Measurements from ENCODE around the gene WHRN.

Gene WHRN

DNA sequence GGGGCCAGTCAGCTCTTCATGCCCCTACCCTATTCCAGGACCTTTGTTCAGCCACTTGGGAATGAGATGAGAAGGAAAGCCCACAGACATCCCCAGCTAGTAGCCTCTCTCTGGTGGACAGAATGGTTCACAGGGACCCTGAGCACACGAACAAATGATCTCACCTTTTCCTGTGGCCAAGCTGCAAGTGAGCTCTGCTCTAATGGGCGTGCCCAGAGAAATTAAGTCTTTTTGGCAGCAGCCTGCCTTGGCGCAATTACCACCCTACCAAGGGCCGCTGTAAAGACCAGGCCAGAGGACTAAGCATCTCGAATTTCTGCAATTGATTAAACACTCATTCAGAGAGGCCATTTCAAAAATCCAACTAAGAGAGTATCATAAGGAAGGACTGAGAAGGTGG lies 56.0 kb downstream of the WHRN start:
- DNase-seq (ENCODE audit: low spot score) = peak; percentile 22

- DNase-seq (ENCODE audit: low spot score) = peak; percentile 47
These were observed 56.6 kb downstream of the WHRN start for GRCh38 chr9:114448706-114449105.

DNA sequence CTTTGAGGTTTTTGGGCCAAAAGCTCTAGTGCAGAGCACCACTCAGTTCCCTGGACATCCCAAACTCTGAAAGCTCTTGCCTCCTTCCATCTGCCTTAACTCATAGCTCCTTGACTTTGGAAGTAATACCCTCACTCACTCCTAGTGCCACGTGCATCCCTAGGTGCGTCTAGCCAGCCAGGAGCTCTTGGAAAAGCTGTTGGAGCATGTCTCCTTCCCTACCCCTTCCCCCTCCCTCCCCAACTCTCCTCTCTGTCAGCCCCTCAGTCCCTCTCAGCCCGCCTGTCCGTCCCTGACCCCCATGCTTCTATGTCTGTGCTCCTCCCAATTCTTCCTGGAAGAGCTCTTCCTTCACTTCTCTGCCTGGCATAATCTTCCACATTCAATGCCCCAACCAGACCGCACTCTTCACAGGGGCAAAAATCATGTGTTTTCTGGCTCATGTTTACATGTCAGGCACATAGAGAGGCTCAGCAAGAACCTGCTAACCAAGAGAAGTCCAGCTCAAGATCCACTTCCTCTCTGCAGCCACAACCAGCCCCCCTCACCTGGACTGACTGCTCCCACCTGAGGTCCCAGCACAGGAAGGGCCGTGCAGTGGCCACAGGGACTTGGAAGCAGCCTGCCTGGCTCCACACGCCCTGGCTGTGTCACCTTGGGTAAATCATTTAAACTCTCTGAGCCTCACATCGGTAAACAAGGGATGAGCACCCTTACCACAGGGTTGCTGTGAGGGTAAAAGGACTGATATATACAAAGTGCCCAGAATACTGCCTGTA lies 58.4 kb downstream of the WHRN start:
- DNase-seq (ENCODE audit: low spot score) = peak; percentile 20

DNA sequence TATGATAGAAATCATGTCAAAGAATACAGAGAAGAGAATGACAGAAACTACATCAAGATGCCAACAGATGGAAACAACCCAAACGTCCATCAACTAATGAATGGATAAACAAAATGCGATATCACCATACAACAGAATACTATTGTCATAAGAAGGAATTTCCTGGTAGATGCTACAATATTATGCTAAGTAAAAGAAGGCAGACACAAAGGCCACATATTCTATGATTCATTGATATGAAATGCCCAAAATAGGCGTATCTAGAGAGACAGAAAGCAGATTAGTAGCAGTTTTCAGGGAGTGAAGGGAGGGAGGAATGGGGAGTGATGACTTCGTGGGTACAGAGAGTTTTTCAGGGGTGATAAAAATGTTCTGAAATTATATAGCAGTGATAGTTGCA lies 59.2 kb downstream of the WHRN start:
- no peak for DNase-seq (ENCODE audit: low spot score)

- peak; percentile 26 for DNase-seq (ENCODE audit: low spot score)
These were observed 59.7 kb downstream of the WHRN start for GRCh38 chr9:114445616-114446015.

DNA sequence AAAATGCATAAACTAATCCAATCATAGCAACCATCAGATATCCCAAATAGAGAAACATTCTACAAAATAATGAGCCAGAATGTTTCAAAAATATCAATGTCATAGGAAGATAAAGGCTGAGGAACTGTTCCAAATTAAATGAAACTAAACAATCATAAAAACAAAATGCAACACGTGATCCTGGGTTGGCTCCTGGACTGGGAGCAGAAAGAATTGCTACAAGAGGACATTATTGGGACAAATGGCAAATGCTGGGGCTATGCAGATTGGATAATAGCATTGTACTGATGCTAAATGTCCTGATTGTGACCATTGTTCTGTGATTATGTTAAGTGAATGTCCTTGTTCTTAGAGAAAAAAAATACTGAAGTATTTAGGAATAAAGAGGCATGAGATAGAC lies 63.3 kb downstream of the WHRN start:
- no peak for DNase-seq (ENCODE audit: low spot score)

DNA sequence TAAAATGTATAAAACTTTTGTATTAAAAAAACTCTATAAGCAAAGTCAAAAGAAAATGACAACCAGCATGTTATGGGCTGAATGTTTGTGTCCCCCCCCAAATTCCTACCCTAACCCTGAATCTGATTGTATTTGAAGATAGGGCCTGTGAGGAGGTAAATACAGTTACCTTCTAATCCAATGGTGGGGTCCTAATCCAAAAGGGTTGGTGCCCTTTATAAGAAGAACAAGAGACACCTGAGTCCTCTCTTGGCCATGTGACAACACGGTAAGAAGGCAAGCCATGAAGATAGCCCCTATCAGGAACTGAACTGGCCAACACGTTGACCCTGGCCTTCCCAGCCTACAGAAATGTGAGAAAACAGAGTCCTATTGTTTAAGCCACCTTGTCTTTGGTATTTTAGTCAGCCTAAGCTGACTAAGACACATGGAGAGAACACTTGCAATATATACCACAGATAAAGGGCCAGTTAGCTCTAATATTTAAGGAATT lies 67.8 kb downstream of the WHRN start:
- DNase-seq (ENCODE audit: low spot score) = no peak

DNA sequence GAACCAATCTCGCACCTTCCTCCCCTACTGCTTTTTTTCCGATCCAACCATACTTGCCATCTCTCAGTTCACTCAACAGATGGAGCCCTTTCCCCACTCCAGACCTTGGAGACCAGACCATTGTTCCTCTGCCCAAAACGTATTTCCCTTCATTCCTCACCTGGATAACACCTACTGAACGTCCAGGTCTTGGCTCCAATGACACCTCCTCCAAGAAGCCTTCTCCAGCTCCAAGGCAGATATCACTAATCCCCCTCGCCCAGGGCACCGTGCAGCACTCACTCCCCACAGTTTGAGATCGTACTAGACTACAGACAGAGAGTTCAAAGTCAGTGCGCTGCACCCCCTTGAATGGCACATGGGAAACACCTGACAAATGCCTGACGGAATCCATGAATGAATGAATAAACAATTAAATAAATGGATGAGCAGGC lies 70.4 kb downstream of the WHRN start:
- no peak for DNase-seq (ENCODE audit: low spot score)

DNA sequence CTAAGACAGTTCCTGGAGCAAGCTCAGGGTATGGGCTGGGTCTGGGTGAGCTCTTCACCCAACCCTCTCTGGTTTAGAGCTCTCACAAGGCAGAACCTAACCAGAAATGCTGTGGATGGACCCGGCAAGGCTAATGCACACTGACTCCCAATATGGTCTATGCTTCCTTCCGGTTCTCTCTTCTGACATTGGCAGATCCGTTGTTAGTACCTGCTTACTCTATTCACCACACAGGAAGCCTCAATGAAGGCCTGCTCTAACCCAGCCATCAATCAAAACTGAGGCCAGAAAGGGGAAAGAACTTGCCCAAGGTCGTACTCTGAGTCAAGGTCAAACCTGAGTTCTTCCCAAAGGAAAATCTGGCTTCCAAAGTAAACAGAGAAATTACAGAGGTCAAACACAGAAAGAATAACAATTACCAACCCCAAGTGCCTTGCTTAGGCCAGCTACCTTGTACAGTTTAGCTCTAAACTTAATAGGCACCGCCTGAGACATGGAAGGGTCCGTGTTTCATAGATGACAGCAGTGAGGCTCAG lies 71.5 kb downstream of the WHRN start:
- no peak for DNase-seq (ENCODE audit: low spot score)

GRCh38 chr9:114433086-114433485 lies 72.2 kb downstream of the WHRN start:
- no peak for DNase-seq (ENCODE audit: low spot score)

DNA sequence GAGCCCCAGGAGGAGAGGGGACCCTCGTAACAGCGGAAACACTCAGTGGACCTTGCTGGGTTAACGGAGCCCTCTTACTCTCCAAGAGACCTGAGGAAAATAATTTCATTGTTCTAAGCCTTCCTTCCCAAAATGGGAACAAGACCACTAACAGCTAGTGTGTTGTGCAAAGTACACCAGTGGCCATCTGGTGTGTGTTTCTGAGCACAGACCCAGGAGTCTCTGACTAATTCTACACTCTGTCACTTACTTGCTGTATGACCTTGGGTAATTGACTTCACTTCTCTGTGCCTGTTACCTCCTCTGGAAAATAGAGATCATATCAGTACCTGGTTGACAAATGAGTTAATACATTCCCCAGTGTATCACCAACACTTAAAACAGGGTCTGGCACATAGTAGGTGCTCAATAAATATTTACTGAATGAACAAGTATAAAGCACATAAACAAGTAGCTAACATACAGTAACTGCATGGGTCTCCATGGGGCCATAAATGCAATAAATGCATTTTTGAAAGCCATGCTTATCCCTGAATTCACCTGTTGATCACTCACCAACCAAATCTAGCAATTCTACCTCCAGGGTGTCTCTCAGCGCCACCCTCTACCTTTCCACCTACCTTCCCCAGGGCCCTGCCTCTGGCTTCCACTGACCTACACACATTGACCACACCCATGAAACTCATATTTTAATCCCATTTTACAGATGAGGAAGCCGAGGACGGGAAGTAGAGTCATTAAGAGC lies 72.8 kb downstream of the WHRN start:
- peak; percentile 11 for DNase-seq (ENCODE audit: low spot score)

GRCh38 chr9:114431770-114432169 lies 73.5 kb downstream of the WHRN start:
- peak; percentile 9 for DNase-seq (ENCODE audit: low spot score)

GRCh38 chr9:114431003-114431402 lies 74.3 kb downstream of the WHRN start:
- DNase-seq (ENCODE audit: low spot score) = peak; percentile 20

GRCh38 chr9:114430457-114430856 lies 74.8 kb downstream of the WHRN start:
- DNase-seq (ENCODE audit: low spot score) = peak; percentile 14

DNA sequence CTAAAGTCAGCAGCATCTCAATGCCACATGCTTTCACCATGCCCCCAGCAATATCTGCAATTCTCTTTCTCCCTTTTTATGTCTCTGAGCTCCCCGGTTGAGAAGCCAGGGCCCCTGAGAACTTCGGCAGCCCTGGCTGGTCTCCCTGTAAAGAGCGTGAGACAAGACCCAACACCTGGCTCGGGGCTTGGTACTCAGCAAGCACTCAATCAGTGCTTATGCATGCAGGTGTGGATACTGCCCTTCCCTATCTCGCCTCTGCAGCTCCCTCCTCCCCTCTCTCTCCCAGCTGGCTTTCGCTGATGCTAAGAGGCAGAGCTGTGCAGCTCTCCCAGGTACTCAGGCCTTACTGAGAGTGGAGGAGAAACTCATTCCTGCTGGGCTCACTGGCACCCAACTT lies 75.8 kb downstream of the WHRN start:
- peak; percentile 5 for DNase-seq (ENCODE audit: low spot score)

- no peak for DNase-seq (ENCODE audit: low spot score)
These were observed 76.8 kb downstream of the WHRN start for GRCh38 chr9:114428466-114428865.

DNA sequence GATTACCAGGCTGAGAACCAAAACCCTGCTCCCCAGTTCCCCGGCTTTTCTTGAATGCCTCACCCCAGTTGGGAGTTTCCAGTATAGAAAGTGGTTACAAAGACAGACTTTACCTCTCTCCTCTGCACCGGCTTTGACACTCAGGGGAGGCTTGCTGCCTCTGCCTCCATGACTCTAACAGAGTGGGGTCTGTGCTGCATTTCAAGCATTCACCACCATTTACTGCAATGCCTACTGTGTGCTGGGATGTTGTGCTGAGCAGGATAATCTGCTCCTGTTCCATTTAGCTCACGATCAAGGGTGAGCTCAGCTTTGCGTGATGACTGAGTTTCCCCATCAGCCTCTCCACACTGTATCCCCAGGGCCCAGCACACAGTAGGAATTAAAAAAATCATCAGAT lies 77.6 kb downstream of the WHRN start:
- no peak for DNase-seq (ENCODE audit: low spot score)

GRCh38 chr9:114426046-114426948 lies 79.0 kb downstream of the WHRN start:
- DNase-seq (ENCODE audit: low spot score) = no peak

GRCh38 chr9:114425126-114425525 lies 80.1 kb downstream of the WHRN start:
- DNase-seq (ENCODE audit: low spot score) = no peak

GRCh38 chr9:114424126-114424525 lies 81.1 kb downstream of the WHRN start:
- DNase-seq (ENCODE audit: low spot score) = no peak

- DNase-seq (ENCODE audit: low spot score) = no peak
These were observed 82.1 kb downstream of the WHRN start for GRCh38 chr9:114423181-114423580.

- no peak for DNase-seq (ENCODE audit: low spot score)
These were observed 84.1 kb downstream of the WHRN start for GRCh38 chr9:114421147-114421546.
